Brain microvascular endothelial cell (primary cell): Measurements from ENCODE around the gene RASAL2.
"Not testable (repeated sequence)": the region's sequence is repeated elsewhere in the genome, so short reads cannot be mapped to it uniquely, and the experiment has no call there.

Source experiments
- DNase-seq: peaks from one replicate; pipeline ENCODE4 v3.0.0-alpha.2; 2020
- H3K27ac ChIP-seq: fragments of 250-450 bp; sonication (Bioruptor Pico); 2 replicates; pipeline ENCODE4 v1.5.1; 2020; ENCODE audit warnings: mild to moderate bottlenecking, moderate library complexity
- H3K27me3 ChIP-seq: fragments of 250-450 bp; sonication (Bioruptor Pico); replicated peaks from 2 replicates; pipeline ENCODE4 v1.5.1; 2020; ENCODE audit warnings: mild to moderate bottlenecking
- H3K36me3 ChIP-seq: fragments of 250-450 bp; sonication (Bioruptor Pico); replicated peaks from 2 replicates; pipeline ENCODE4 v1.5.1; 2020; ENCODE audit warnings: mild to moderate bottlenecking
- H3K4me3 ChIP-seq: 2 replicates; pipeline ENCODE4 v1.5.1; 2011; ENCODE audit warnings: low read depth, mild to moderate bottlenecking, control low read depth, low read length, moderate library complexity
- CTCF ChIP-seq: IDR thresholded peaks from 2 replicates; pipeline ENCODE4 v1.5.1; 2011; ENCODE audit warnings: low read depth, mild to moderate bottlenecking, moderate library complexity, low read length, control low read depth, inconsistent platforms; ENCODE audit errors: missing control alignments
- in situ Hi-C: cut with HindIII; loops from 2 replicates; pipeline ENCODE4 v1.10.0; 2017; ENCODE audit warnings: low sequenced_read_pairs, low pct_ligation_motif_present

The RASAL2 gene

GRCh38 chr1:178500936-178501554 lies 407.1 kb downstream of the RASAL2 start:
- H3K4me3 ChIP-seq, result no peak overlapping the region
- no peak overlapping the region for H3K27ac ChIP-seq
- in situ Hi-C loops, result no loop called here
- no peaks in the 10 kb centered on the region for H3K27me3 ChIP-seq
- no peaks in the 10 kb centered on the region for H3K36me3 ChIP-seq
- TF ChIP-seq CTCF, result peak; percentile 17
- no peak for DNase-seq

- TF ChIP-seq CTCF, result peak; percentile 99
- Histone ChIP-seq H3K36me3 (no peaks in the 10 kb centered on the region), H3K27ac (no peak overlapping the region), H3K4me3 (no peak overlapping the region), H3K27me3 (no peaks in the 10 kb centered on the region)
- peak; percentile 60 for DNase-seq
- in situ Hi-C loops, result no loop called here
These were observed 407.9 kb downstream of the RASAL2 start for GRCh38 chr1:178501705-178502329.

GRCh38 chr1:178502330-178502714 lies 408.4 kb downstream of the RASAL2 start:
- DNase-seq, result no peak
- in situ Hi-C loops, result no loop called here
- Histone ChIP-seq H3K36me3 (no peaks in the 10 kb centered on the region), H3K27me3 (no peaks in the 10 kb centered on the region), H3K27ac (no peak overlapping the region), H3K4me3 (no peak overlapping the region)
- TF ChIP-seq CTCF, result no peak

- H3K27ac ChIP-seq, result no peak overlapping the region
- in situ Hi-C loops, result no loop called here
These were observed 409.0 kb downstream of the RASAL2 start for GRCh38 chr1:178502856-178503255.

GRCh38 chr1:178503316-178503715 lies 409.4 kb downstream of the RASAL2 start:
- DNase-seq, in situ Hi-C loops: not testable (repeated sequence)

More at GRCh38 chr1:178502856-178503255, 409.0 kb downstream of the RASAL2 start:
- TF ChIP-seq CTCF, result no peak
- Histone ChIP-seq H3K36me3 (no peaks in the 10 kb centered on the region), H3K27me3 (no peaks in the 10 kb centered on the region), H3K4me3 (no peak overlapping the region)
- no peak for DNase-seq

GRCh38 chr1:178503849-178504248 lies 409.9 kb downstream of the RASAL2 start:
- DNase-seq, result no peak
- no peak for TF ChIP-seq CTCF

More at GRCh38 chr1:178503316-178503715, 409.4 kb downstream of the RASAL2 start:
- not testable (repeated sequence) for H3K4me3 ChIP-seq, H3K36me3 ChIP-seq, H3K27me3 ChIP-seq, H3K27ac ChIP-seq

More at GRCh38 chr1:178503849-178504248, 409.9 kb downstream of the RASAL2 start:
- no peak overlapping the region for H3K27ac ChIP-seq
- no peaks in the 10 kb centered on the region for H3K27me3 ChIP-seq
- no peak overlapping the region for H3K4me3 ChIP-seq
- in situ Hi-C loops, result no loop called here
- H3K36me3 ChIP-seq, result no peaks in the 10 kb centered on the region
